GM23248 (cell line): ENCODE data around the gene B9D1. TPM values are rescaled to one million over a fixed set of nuclear protein-coding genes. Genes with fewer than 3 reads are reported as not detected.
A peak's percentile ranks its signal among the peaks of the same experiment; 100 is the strongest.

Source experiments
- DNase-seq: peaks from one replicate; pipeline ENCODE4 v3.0.0-alpha.2; 2015
- H2AFZ ChIP-seq: fragments of 200-600 bp; sonication (generic); 2 replicates; pipeline ENCODE4 v1.6.1; 2016; ENCODE audit warnings: antibody characterized with exemption
- H3F3A ChIP-seq: fragments of 200-600 bp; sonication (generic); 2 replicates; pipeline ENCODE4 v1.6.1; 2016; ENCODE audit warnings: mild to moderate bottlenecking, antibody characterized with exemption, mixed run types; ENCODE audit not compliant: insufficient read depth
- H3K27ac ChIP-seq: fragments of 200-600 bp; sonication (generic); 2 replicates; pipeline ENCODE4 v1.5.1; 2016; ENCODE audit warnings: mild to moderate bottlenecking
- H3K27me3 ChIP-seq: fragments of 200-600 bp; sonication (generic); replicated peaks from 2 replicates; pipeline ENCODE4 v1.6.1; 2016; ENCODE audit warnings: mild to moderate bottlenecking; ENCODE audit not compliant: insufficient read depth
- H3K36me3 ChIP-seq: fragments of 200-600 bp; sonication (generic); 2 replicates; pipeline ENCODE4 v1.6.1; 2016; ENCODE audit warnings: low read depth, mild to moderate bottlenecking
- H3K4me1 ChIP-seq: fragments of 200-600 bp; sonication (generic); 2 replicates; pipeline ENCODE4 v1.6.1; 2016; ENCODE audit warnings: mild to moderate bottlenecking; ENCODE audit not compliant: insufficient read depth
- H3K4me2 ChIP-seq: fragments of 200-600 bp; sonication (generic); one replicate; pipeline ENCODE4 v1.6.1; 2016; ENCODE audit warnings: mild to moderate bottlenecking; ENCODE audit not compliant: unreplicated experiment
- H3K4me3 ChIP-seq: fragments of 200-600 bp; sonication (generic); 2 replicates; pipeline ENCODE4 v1.5.1; 2016; ENCODE audit warnings: mild to moderate bottlenecking
- H3K79me2 ChIP-seq: fragments of 200-600 bp; sonication (generic); 2 replicates; pipeline ENCODE4 v1.6.1; 2016; ENCODE audit warnings: mild to moderate bottlenecking; ENCODE audit not compliant: insufficient read depth
- H3K9ac ChIP-seq: fragments of 200-600 bp; sonication (generic); 2 replicates; pipeline ENCODE4 v1.6.1; 2016; ENCODE audit warnings: mild to moderate bottlenecking
- H3K9me2 ChIP-seq: fragments of 200-600 bp; sonication (generic); 2 replicates; pipeline ENCODE4 v1.6.1; 2016; ENCODE audit warnings: mixed run types, mild to moderate bottlenecking, moderate library complexity; ENCODE audit not compliant: insufficient read depth
- H3K9me3 ChIP-seq: fragments of 200-600 bp; sonication (generic); one replicate; pipeline ENCODE4 v1.6.1; 2017; ENCODE audit warnings: low read depth
- H4K20me1 ChIP-seq: fragments of 200-600 bp; sonication (generic); 2 replicates; pipeline ENCODE4 v1.6.0; 2016; ENCODE audit not compliant: insufficient read depth
- EZH2 ChIP-seq: fragments of 200-600 bp; sonication (generic); IDR thresholded peaks from 2 replicates; pipeline ENCODE4 v1.6.1; 2018; ENCODE audit warnings: antibody characterized with exemption, mild to moderate bottlenecking; ENCODE audit not compliant: insufficient read depth, poor library complexity, severe bottlenecking
- EZH2phosphoT487 ChIP-seq: fragments of 200-600 bp; sonication (generic); IDR thresholded peaks from 2 replicates; pipeline ENCODE4 v1.6.1; 2018; ENCODE audit warnings: antibody characterized with exemption, moderate library complexity, mild to moderate bottlenecking, low read depth; ENCODE audit not compliant: insufficient read depth
- WGBS, 2 experiments: methylation state at CpG; one replicate each; pipeline ENCODE4 v1.1.6; 2015 to 2017; ENCODE audit warnings: low lambda C conversion rate in 2 of 2, low coverage in 1 of 2; ENCODE audit errors: missing lambda C conversion rate in 2 of 2; 5-methylcytosine and 5-hydroxymethylcytosine counted together
- in situ Hi-C: fragments of 300-500 bp; cut with MboI; formaldehyde crosslinking; loops from 2 replicates; pipeline ENCODE4 v1.15.0; 2020
- polyA plus RNA-seq: library from polyadenylated mRNA; unstranded; fragments of >200 nt; fragmentation: Nextera tagmentation; extraction: Ambion mirVana; gene quantifications from 2 replicates; pipeline ENCODE4 v1.2.1, GENCODE V29; 2016
- total RNA-seq: library from RNA; depleted of rRNA; stranded (reverse); fragments of >200 nt; shearing (Covaris generic); gene quantifications from 2 replicates; pipeline ENCODE4 v1.2.3, GENCODE V29; 2014

B9D1 gene
- total and polyA plus RNA-seq, 2 experiments from 2014 or later: 15.5 to 24.4 TPM

DNA sequence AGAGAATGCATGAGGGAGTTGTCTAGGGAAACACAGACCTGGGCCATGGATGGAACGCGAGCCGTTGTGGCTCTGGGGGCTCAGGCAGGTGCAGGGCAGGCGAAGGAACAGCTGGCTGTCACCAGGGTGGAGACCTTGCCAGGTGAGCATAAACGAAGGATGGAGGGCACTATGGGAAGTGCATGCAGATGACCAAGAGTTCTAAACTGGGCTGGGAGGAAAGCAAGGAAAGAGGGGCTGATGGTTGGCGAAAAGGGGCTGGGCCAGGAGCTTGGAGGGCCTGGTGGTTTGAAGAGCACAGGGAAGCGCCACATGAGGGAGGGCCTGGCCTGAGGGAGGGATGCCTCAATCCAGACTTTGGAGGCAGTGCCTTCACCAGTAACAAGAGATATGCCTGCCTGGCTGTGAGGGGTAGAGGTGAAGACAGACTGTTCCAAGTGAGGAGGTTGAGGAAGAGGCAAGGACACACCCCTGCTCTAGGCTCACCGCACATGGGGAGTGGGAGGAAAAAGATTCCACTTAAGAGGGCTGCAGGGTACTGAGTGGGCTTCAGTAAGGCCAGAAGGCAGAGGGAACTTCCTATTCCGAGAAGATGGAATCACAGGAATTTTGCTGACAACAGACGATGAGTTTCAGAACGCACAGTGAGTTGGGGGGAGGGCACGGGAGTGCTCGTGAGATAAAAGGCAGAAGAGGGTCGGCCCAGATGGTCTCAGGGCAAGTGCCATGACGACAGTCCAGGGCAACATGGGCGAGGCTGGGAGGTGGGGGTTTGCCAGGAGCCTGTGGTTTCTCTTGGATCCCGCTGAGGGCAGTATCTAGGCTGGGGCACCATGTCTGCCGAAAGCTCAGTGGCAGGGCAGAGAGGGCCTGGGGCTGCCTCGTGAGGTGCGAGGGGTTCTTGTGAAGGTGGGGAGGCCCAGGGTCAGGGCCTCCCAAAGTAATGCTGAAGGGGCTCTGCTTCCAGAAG, 20.6 kb downstream of the B9D1 start:
- H3F3A ChIP-seq: peaks cover 18% of the 10 kb centered on the region; the same call in 1 of the 2 replicates
- H3K9me2 ChIP-seq: no peaks in the 10 kb centered on the region
- H3K27me3 ChIP-seq: no peaks in the 10 kb centered on the region
- no peak overlapping the region for H3K4me2 ChIP-seq
- peak; percentile 28 for DNase-seq
- H3K79me2 ChIP-seq: no peaks in the 10 kb centered on the region
- WGBS, 2 experiments: 57 to 59% methylated on average over 20 of the region's 20 CpGs
- no peak overlapping the region for H2AFZ ChIP-seq
- TF ChIP-seq EZH2: no peak
- TF ChIP-seq EZH2phosphoT487: no peak
- no peaks in the 10 kb centered on the region for H3K9me3 ChIP-seq
- in situ Hi-C loops: no loop called here
- no peak overlapping the region for H3K4me3 ChIP-seq
- H3K36me3 ChIP-seq: no peaks in the 10 kb centered on the region
- peaks cover 21% of the 10 kb centered on the region for H3K4me1 ChIP-seq
- no peak overlapping the region for H3K9ac ChIP-seq
- H3K27ac ChIP-seq: no peak overlapping the region
- H4K20me1 ChIP-seq: no peaks in the 10 kb centered on the region

- TF ChIP-seq EZH2phosphoT487 (no peak), EZH2 (no peak)
- in situ Hi-C loops: no loop called here
- H3K4me2 ChIP-seq: no peak overlapping the region
Measured at GRCh38 chr17:19341211-19341631, 21.3 kb downstream of the B9D1 start.

GRCh38 chr17:19339341-19339815, 23.1 kb downstream of the B9D1 start:
- in situ Hi-C loops: no loop called here
- Histone ChIP-seq H3F3A (peaks cover 9% of the 10 kb centered on the region; the same call in 1 of the 2 replicates), H3K36me3 (no peaks in the 10 kb centered on the region), H3K4me3 (no peak overlapping the region), H3K4me1 (0 out of 2 replicates have a peak, but pooled peaks cover 7% of the 10 kb centered on the region), H3K79me2 (no peaks in the 10 kb centered on the region), H3K9me3 (no peaks in the 10 kb centered on the region), H3K27ac (no peak overlapping the region), H3K9ac (no peak overlapping the region), H3K27me3 (no peaks in the 10 kb centered on the region), H2AFZ (no peak overlapping the region), H3K9me2 (no peaks in the 10 kb centered on the region), H3K4me2 (no peak overlapping the region), H4K20me1 (no peaks in the 10 kb centered on the region)
- DNase-seq: no peak
- TF ChIP-seq EZH2 (no peak), EZH2phosphoT487 (no peak)
- 17 to 18% methylated on average over 2 of the region's 2 CpGs for WGBS, 2 experiments

More at GRCh38 chr17:19341211-19341631, 21.3 kb downstream of the B9D1 start:
- no peaks in the 10 kb centered on the region for H4K20me1 ChIP-seq
- H3K9me2 ChIP-seq: no peaks in the 10 kb centered on the region
- no peaks in the 10 kb centered on the region for H3K9me3 ChIP-seq
- no peaks in the 10 kb centered on the region for H3K27me3 ChIP-seq
- H3K4me3 ChIP-seq: no peak overlapping the region
- 42 to 48% methylated on average over 7 of the region's 7 CpGs for WGBS, 2 experiments
- H3K9ac ChIP-seq: no peak overlapping the region
- H3K36me3 ChIP-seq: no peaks in the 10 kb centered on the region
- no peaks in the 10 kb centered on the region for H3K79me2 ChIP-seq
- H2AFZ ChIP-seq: no peak overlapping the region
- H3F3A ChIP-seq: peaks cover 18% of the 10 kb centered on the region; the same call in 1 of the 2 replicates
- no peak for DNase-seq
- peaks cover 14% of the 10 kb centered on the region for H3K4me1 ChIP-seq
- no peak overlapping the region for H3K27ac ChIP-seq

DNA sequence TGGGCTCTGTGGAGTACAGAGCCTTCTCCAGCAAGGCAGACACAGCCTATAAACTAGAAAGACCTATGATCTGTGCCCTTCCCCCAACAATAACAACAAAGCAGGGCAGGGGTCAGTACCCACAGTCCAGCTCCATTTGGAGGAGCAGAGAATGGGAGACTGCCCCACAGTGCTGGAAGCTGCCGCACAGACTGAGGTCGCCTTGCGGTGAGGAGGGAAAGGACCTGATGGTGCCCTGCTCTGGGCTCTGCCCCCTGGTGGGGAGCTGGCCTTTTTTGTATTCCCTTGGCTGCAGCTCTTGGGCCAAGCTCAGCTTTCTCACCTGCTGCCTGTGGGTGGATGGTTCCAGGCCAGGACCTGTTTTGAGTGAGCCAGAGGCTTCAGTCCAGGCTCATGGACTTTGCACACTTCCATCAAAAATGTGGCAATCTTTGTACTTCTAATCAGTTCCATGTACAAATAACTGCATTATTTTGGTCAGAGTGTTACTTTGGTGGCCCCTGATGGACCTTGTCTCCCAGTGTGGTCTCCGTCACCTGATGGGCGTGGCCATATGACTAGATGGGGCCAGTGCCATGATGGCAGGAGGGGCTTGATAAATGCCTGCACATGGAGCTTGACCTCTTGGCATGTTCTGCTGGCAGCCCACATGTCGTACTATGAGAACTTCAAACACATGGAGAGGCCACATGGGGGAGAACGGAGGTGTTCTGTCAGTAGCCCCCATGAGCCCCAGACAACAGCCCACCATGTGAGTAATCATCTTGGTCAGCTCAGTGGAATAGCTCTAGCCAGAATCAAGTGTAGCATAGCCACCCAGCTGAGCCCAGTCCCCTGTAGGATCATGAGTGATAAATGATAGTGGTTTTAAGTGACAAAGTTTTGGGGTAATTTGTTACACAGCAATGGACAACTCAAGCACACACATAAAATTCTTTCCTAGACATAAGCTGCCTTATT, 24.2 kb downstream of the B9D1 start:
- Histone ChIP-seq H3F3A (peaks cover 9% of the 10 kb centered on the region; the same call in 1 of the 2 replicates), H4K20me1 (no peaks in the 10 kb centered on the region), H3K36me3 (no peaks in the 10 kb centered on the region), H3K4me1 (0 out of 2 replicates have a peak, but pooled peaks cover 7% of the 10 kb centered on the region), H3K9me3 (no peaks in the 10 kb centered on the region), H3K27me3 (no peaks in the 10 kb centered on the region), H3K9me2 (no peaks in the 10 kb centered on the region), H3K27ac (no peak overlapping the region), H3K4me2 (no peak overlapping the region), H3K9ac (no peak overlapping the region), H2AFZ (no peak overlapping the region), H3K79me2 (no peaks in the 10 kb centered on the region), H3K4me3 (no peak overlapping the region)
- peak; percentile 48 for DNase-seq
- TF ChIP-seq EZH2phosphoT487: no peak
- no peak for TF ChIP-seq EZH2
- WGBS, 2 experiments: 99% methylated on average over 7 of the region's 7 CpGs
- in situ Hi-C loops: no loop called here
